ENCODE results near the gene NSMCE3.

DNA sequence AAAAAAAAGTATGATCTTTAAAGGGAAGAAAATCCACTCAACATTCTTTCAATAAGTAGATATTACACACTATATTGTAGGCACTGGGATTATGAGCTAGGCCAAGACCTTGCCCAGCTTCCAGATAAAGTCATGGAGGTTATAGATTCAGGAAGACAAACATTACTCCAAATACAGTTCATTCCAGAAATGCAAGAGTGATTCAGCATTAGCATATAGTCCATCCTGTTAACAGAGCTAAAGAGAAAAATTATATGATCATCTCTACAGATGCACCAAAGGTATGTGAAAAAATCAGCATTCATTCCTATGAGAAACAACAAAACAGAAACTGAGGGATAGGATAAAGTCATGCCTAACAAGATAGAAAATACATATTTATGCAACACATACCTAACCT lies 42.1 kb upstream of the NSMCE3 start:
- TF ChIP-seq EZH2phosphoT487 (IDR thresholded peaks at IDR 0.05) (no peak), EZH2 (IDR thresholded peaks at IDR 0.05) (no peak)
- TF ChIP-seq, protein P1, sequence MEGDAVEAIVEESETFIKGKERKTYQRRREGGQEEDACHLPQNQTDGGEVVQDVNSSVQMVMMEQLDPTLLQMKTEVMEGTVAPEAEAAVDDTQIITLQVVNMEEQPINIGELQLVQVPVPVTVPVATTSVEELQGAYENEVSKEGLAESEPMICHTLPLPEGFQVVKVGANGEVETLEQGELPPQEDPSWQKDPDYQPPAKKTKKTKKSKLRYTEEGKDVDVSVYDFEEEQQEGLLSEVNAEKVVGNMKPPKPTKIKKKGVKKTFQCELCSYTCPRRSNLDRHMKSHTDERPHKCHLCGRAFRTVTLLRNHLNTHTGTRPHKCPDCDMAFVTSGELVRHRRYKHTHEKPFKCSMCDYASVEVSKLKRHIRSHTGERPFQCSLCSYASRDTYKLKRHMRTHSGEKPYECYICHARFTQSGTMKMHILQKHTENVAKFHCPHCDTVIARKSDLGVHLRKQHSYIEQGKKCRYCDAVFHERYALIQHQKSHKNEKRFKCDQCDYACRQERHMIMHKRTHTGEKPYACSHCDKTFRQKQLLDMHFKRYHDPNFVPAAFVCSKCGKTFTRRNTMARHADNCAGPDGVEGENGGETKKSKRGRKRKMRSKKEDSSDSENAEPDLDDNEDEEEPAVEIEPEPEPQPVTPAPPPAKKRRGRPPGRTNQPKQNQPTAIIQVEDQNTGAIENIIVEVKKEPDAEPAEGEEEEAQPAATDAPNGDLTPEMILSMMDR (IDR thresholded peaks at IDR 0.05), result no peak

Measured in neural progenitor cell (in vitro differentiated cells).